ENCODE measurements around the gene SPTBN5.

- no peak for TF ChIP-seq TAF1 (IDR thresholded peaks at IDR 0.05; ENCODE audit: borderline replicate concordance, insufficient read depth, low read length)
- no peak for TF ChIP-seq POLR2AphosphoS5 (IDR thresholded peaks at IDR 0.05; ENCODE audit: low read depth, low read length)
- no peak for TF ChIP-seq SIN3A (IDR thresholded peaks at IDR 0.05; ENCODE audit: borderline replicate concordance, insufficient read depth, low read length)
Observed at GRCh38 chr15:41855261-41855961, 38.4 kb downstream of the SPTBN5 start.
